Keratinocyte (primary cell): ENCODE results near the gene NAMPT. TPM values are rescaled to one million over a fixed set of nuclear protein-coding genes. Genes with fewer than 3 reads are reported as not detected.

Source experiments
- DNase-seq: peaks from one replicate; pipeline ENCODE4 v3.0.0-alpha.2; 2011; ENCODE audit warnings: low read depth, missing footprints, low spot score
- FAIRE-seq: peaks from 2 replicates; lab custom pipeline; 2011; peaks lifted over from hg19 to GRCh38; lab: Jason Lieb, UNC
- H2AFZ ChIP-seq: 2 replicates; pipeline ENCODE4 v1.6.0; 2012; ENCODE audit warnings: low read length, control low read depth, inconsistent platforms; ENCODE audit not compliant: control insufficient read depth
- H3K27ac ChIP-seq: 2 replicates; pipeline ENCODE4 v1.5.1; 2011; ENCODE audit warnings: low read length; ENCODE audit not compliant: control insufficient read depth, insufficient read depth
- H3K27me3 ChIP-seq: 3 replicates; pipeline ENCODE4 v1.6.0; 2011; ENCODE audit warnings: low read length; ENCODE audit not compliant: control insufficient read depth, insufficient read depth; ENCODE audit errors: extremely low read depth
- H3K36me3 ChIP-seq, 2 experiments: 2 replicates in 1 of 2; 3 replicates in 1 of 2; pipeline ENCODE4 v1.5.1; 2011; ENCODE audit warnings: low read length in 2 of 2, mild to moderate bottlenecking in 1 of 2; ENCODE audit not compliant: control insufficient read depth in 2 of 2, insufficient read depth in 2 of 2; ENCODE audit errors: extremely low read depth in 1 of 2
- H3K4me1 ChIP-seq: 3 replicates; pipeline ENCODE4 v1.5.1; 2011; ENCODE audit warnings: low read length; ENCODE audit not compliant: control insufficient read depth, insufficient read depth; ENCODE audit errors: extremely low read depth
- H3K4me2 ChIP-seq: 3 replicates; pipeline ENCODE4 v1.6.0; 2011; ENCODE audit warnings: low read depth, low read length; ENCODE audit not compliant: control insufficient read depth, insufficient read depth; ENCODE audit errors: extremely low read depth
- H3K4me3 ChIP-seq, 3 experiments: fragments of 200-600 bp in 1 of 3; sonication (generic) in 1 of 3; 2 replicates in 2 of 3; 3 replicates in 1 of 3; pipeline ENCODE4 v1.5.1; 2011 to 2016; ENCODE audit warnings: low read length in 3 of 3, mild to moderate bottlenecking in 3 of 3, control low read depth in 2 of 3, inconsistent platforms in 1 of 3, low read depth in 1 of 3, mixed read lengths in 1 of 3, mixed run types in 1 of 3, moderate library complexity in 1 of 3; ENCODE audit not compliant: control insufficient read depth in 2 of 3, insufficient read depth in 2 of 3; ENCODE audit errors: extremely low read depth in 1 of 3
- H3K79me2 ChIP-seq: 2 replicates; pipeline ENCODE4 v1.6.0; 2012; ENCODE audit warnings: low read length; ENCODE audit not compliant: control insufficient read depth, insufficient read depth
- H3K9ac ChIP-seq: 3 replicates; pipeline ENCODE4 v1.6.0; 2011; ENCODE audit warnings: low read length; ENCODE audit not compliant: control insufficient read depth, insufficient read depth; ENCODE audit errors: extremely low read depth
- H3K9me1 ChIP-seq: 3 replicates; pipeline ENCODE4 v1.6.0; 2011; ENCODE audit warnings: low read length; ENCODE audit not compliant: control insufficient read depth, insufficient read depth; ENCODE audit errors: extremely low read depth
- H3K9me3 ChIP-seq: 2 replicates; pipeline ENCODE4 v1.5.1; 2012; ENCODE audit warnings: low read depth, low read length; ENCODE audit not compliant: control insufficient read depth
- H4K20me1 ChIP-seq: 3 replicates; pipeline ENCODE4 v1.6.0; 2011; ENCODE audit warnings: low read length; ENCODE audit not compliant: control insufficient read depth, insufficient read depth; ENCODE audit errors: extremely low read depth
- EZH2 ChIP-seq: IDR thresholded peaks from one replicate; pipeline ENCODE4 v1.6.1; 2012; ENCODE audit warnings: inconsistent platforms, mild to moderate bottlenecking, low read length, moderate library complexity
- dilution Hi-C: fragments of 300-500 bp; cut with MboI; formaldehyde crosslinking; loops from one replicate; pipeline ENCODE4 v1.7.0; 2020; ENCODE audit warnings: low sequenced_read_pairs; ENCODE audit not compliant: extremely low pct_ligation_motif_present
- polyA plus RNA-seq, 5 experiments: library from polyadenylated mRNA; depleted of rRNA in 3 of 5; stranded (reverse) in 3 of 5; stranded (forward) in 1 of 5; unstranded in 1 of 5; fragments of >200 nt; gene quantifications; 1 replicate in 1 of 5; 2 replicates in 3 of 5; 3 replicates in 1 of 5; pipeline versions ENCODE4 v1.2.1 to v1.2.3, GENCODE V29; 2011 to 2012; ENCODE audit warnings: missing spikeins in 2 of 5, low read depth in 1 of 5, low replicate concordance in 1 of 5
- small RNA-seq, 3 experiments: library from RNA; depleted of rRNA; stranded (forward); fragments of <200 nt; gene quantifications; one replicate each; pipeline ENCODE3, GENCODE V24; 2012; ENCODE audit warnings: low read depth in 3 of 3, low replicate concordance in 1 of 3; ENCODE audit not compliant: insufficient read length in 3 of 3
- TF ChIP-seq, protein P1 (sequence below), 3 experiments: IDR thresholded peaks in 1 of 3; conservative IDR thresholded peaks in 1 of 3; optimal IDR thresholded peaks in 1 of 3; 2 replicates in 2 of 3; 3 replicates in 1 of 3; pipeline versions ENCODE3 to v1.5.1; 2011; ENCODE audit warnings: low read length in 3 of 3, mild to moderate bottlenecking in 3 of 3, moderate library complexity in 2 of 3, control low read depth in 1 of 3, inconsistent platforms in 1 of 3; ENCODE audit not compliant: insufficient read depth in 2 of 3; ENCODE audit errors: extremely low read depth in 1 of 3

The NAMPT gene
- polyA plus RNA-seq, 1 donor (not counting 4 experiments of a cell fraction or from before 2014, with no cell fraction given) = 94.2 TPM

DNA sequence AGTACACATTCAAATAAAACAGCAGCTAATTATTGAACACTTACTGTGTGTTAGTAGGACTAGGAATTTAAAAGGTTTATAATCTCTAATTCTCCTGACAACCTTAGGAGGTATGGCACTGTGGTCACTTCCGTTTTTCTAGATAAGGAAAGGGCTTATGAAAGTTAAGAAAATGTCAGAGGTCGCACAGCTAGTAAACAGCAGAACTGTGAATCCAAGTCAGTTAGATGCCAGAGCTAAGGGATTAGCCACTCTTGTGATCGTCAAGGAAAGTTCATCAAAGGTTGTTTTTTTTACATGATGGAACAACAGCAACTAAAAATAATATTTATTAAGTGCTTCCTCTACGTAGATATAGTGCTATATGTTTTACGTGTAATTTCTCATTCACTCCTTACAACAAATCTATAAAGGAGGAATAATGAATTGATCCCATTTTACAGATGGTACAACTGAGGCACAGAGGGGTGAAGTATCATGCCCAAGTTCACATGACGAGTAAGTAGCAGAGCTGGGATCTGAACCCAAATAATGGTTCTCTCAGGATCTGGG is 84.9 kb downstream of the NAMPT start:
- DNase-seq (no peak), FAIRE-seq (no peak)
- Histone ChIP-seq H3K36me3 (no peaks in the 10 kb centered on the region), H3K27me3 (no peaks in the 10 kb centered on the region), H3K4me2 (no peak overlapping the region), H3K4me1 (no peaks in the 10 kb centered on the region), H3K9ac (no peak overlapping the region), H2AFZ (no peak overlapping the region), H3K4me3 (no peak overlapping the region), H3K9me1 (no peaks in the 10 kb centered on the region), H3K79me2 (no peaks in the 10 kb centered on the region), H3K27ac (no peak overlapping the region), H3K9me3 (no peaks in the 10 kb centered on the region), H4K20me1 (no peaks in the 10 kb centered on the region)
- TF ChIP-seq, protein P1, sequence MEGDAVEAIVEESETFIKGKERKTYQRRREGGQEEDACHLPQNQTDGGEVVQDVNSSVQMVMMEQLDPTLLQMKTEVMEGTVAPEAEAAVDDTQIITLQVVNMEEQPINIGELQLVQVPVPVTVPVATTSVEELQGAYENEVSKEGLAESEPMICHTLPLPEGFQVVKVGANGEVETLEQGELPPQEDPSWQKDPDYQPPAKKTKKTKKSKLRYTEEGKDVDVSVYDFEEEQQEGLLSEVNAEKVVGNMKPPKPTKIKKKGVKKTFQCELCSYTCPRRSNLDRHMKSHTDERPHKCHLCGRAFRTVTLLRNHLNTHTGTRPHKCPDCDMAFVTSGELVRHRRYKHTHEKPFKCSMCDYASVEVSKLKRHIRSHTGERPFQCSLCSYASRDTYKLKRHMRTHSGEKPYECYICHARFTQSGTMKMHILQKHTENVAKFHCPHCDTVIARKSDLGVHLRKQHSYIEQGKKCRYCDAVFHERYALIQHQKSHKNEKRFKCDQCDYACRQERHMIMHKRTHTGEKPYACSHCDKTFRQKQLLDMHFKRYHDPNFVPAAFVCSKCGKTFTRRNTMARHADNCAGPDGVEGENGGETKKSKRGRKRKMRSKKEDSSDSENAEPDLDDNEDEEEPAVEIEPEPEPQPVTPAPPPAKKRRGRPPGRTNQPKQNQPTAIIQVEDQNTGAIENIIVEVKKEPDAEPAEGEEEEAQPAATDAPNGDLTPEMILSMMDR (optimal IDR thresholded peaks at IDR 0.05 in 1 of 3, IDR thresholded peaks at IDR 0.05 in 1 of 3, conservative IDR thresholded peaks at IDR 0.05 in 1 of 3; ENCODE audit: extremely low read depth in 1 of 3, insufficient read depth in 2 of 3, low read length in 3 of 3) = no peak
- no peak for TF ChIP-seq EZH2
- dilution Hi-C loops = no loop called here

DNA sequence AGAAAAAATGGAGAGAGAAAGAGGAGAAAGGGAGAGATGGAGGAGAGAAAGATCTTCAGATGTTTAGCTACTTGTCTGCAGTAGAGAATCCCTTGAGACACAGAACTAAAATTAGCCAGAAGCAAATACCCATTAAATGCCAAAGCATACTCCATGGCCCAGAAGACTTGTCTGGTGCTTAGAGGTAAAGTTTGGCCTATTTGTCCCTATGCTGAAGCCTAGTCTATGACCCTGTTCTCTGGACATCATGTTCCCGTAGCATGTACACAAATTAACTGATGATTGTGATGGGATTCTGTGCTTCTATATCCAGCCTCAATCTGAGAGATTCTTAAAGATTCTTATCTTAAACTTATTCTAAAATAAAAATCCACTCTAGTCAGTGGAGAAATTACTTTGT is 85.8 kb downstream of the NAMPT start:
- Histone ChIP-seq H3K36me3 (no peaks in the 10 kb centered on the region), H2AFZ (no peak overlapping the region), H3K4me1 (no peaks in the 10 kb centered on the region), H3K4me2 (no peak overlapping the region), H3K79me2 (no peaks in the 10 kb centered on the region), H3K27me3 (no peaks in the 10 kb centered on the region), H3K27ac (no peak overlapping the region), H3K9me3 (no peaks in the 10 kb centered on the region), H3K9me1 (no peaks in the 10 kb centered on the region), H4K20me1 (no peaks in the 10 kb centered on the region), H3K9ac (no peak overlapping the region), H3K4me3 (no peak overlapping the region)
- no peak for FAIRE-seq
- DNase-seq = no peak
- dilution Hi-C loops = no loop called here
- no peak for TF ChIP-seq EZH2
- TF ChIP-seq, protein P1 (optimal IDR thresholded peaks at IDR 0.05 in 1 of 3, IDR thresholded peaks at IDR 0.05 in 1 of 3, conservative IDR thresholded peaks at IDR 0.05 in 1 of 3; ENCODE audit: extremely low read depth in 1 of 3, insufficient read depth in 2 of 3, low read length in 3 of 3) = no peak

Small RNAs within 50 kb of the gene (small RNA-seq; reads per million reads assigned to genes)
- 0 reads per million in 3 experiments for gene RNU6-392P

Other genes starting within 250 kb of the NAMPT start
- 152 to 254 TPM (median 169 TPM) in 3 replicates for gene SYPL1, start 172.7 kb downstream of the NAMPT start, polyA plus RNA-seq